ENCODE results near the gene EPHA10.

EPHA10 gene

DNA sequence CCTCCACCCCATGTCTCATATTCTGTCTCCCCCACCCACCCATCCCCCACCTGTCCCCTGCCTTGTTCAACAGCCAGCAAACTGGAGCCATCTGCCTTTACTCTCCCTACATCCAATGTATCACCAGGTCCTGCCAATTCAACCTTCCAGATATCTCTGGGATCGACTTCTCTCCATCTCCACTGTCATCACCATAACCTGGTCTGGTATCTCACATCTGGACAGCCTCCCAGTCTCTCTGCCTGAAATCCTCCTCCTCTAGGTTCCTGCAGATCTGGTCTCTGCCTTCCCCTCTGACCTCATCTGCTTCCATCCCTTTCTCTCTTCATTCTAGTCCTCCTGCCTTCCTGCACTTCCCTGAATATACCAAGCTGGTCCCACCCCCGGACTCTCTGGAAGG is 94.8 kb downstream of the EPHA10 start:
- no peak for DNase-seq

DNA sequence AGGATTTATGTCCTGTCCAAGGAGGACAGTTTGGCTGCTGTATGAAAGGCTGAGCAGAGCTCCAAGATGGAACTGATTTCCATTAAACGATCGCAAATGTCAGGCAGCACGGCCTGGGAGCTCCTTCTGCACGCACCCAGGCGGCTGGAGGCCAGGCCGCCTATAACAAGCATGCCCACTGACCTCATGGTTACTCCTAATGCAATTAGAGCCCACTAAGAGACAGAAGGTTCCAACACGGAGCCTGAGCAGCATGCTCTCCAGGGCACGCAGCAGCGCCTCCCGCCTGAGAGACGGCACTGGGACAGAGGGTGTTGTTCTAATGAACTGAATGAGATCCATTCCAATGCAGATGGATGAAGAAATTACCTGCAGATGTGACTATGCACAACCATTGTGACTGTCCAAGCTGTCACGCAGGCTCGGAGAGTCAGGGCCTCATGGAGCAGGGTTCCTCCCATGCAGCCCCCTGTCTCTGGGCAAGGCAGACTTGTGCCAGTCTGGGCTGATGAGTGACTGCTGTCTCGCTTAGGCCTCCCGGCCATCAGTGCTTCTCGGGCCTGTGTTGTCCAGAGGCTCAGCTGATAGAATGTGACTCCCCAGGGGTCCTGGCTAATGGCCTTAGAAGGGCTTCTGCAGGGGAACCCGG is 97.8 kb downstream of the EPHA10 start:
- no peak for DNase-seq

DNA sequence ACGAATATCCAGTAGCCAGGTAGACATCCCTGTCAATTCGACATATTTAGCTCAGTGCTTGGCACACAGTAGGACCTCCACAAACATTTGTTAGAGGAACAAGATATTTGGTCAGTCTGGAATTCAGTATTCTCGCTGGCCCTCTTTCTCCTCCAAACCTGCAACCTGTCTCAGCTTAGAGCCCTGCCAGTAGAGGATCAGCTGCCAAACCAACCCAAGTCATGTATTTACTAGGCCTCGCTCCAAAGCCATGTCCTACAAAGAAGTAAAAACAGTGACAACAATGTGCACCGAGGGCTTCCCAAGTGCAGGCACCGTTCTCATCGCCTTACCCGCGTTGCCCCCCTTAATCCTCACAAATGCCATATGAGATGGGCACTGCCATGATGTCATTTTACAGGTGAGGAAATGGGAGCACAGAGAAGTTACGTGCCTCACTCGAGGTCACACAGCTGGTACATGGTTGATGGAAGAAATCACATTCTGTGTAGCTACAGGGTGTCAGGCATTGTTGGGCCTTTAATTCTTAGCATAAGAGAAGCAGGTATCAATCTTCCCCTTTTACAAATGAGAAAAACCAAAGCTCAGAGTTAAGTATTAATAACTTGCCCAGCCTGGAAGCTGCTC is 98.6 kb downstream of the EPHA10 start:
- no peak for DNase-seq
